Stimulated activated CD4-positive, alpha-beta T cell treated with anti-CD3 and anti-CD28 coated beads, Interleukin-4, amount 100 ng/mL, for 24 hours (primary cell): ENCODE results near the gene ANGPTL2.
"Not testable (repeated sequence)": the region's sequence is repeated elsewhere in the genome, so short reads cannot be mapped to it uniquely, and the experiment has no call there.

Experiments
- DNase-seq: peaks from one replicate; pipeline ENCODE4 v3.0.0-alpha.2; 2020

ANGPTL2 gene

GRCh38 chr9:127122176-127123063 is at the start of gene ANGPTL2:
Gene ANGPTL2, minus strand, starts transcription at chr9:127122635. Its CDS starts 13,904 bp downstream, at chr9:127108731.
- no peak for DNase-seq

GRCh38 chr9:127171348-127171747 is 48.9 kb upstream of the ANGPTL2 start:
- not testable (repeated sequence) for DNase-seq

- no peak for DNase-seq
Measured at GRCh38 chr9:127170652-127171051, 48.2 kb upstream of the ANGPTL2 start.

GRCh38 chr9:127170103-127170502 is 47.7 kb upstream of the ANGPTL2 start:
- DNase-seq, result no peak

GRCh38 chr9:127169575-127169883 is 47.1 kb upstream of the ANGPTL2 start:
- DNase-seq, result no peak

- no peak for DNase-seq
Measured at GRCh38 chr9:127168756-127169574, 46.5 kb upstream of the ANGPTL2 start.

GRCh38 chr9:127167560-127168326 is 45.3 kb upstream of the ANGPTL2 start:
- DNase-seq, result no peak

GRCh38 chr9:127166651-127167524 is 44.5 kb upstream of the ANGPTL2 start:
- DNase-seq, result no peak

GRCh38 chr9:127166111-127166510 is 43.7 kb upstream of the ANGPTL2 start:
- no peak for DNase-seq

- DNase-seq, result no peak
Measured at GRCh38 chr9:127165116-127165515, 42.7 kb upstream of the ANGPTL2 start.

GRCh38 chr9:127163409-127163808 is 41.0 kb upstream of the ANGPTL2 start:
- DNase-seq, result no peak

- no peak for DNase-seq
Measured at GRCh38 chr9:127162864-127163365, 40.5 kb upstream of the ANGPTL2 start.

GRCh38 chr9:127162046-127162863 is 39.8 kb upstream of the ANGPTL2 start:
- no peak for DNase-seq

- DNase-seq, result no peak
Measured at GRCh38 chr9:127161081-127161624, 38.7 kb upstream of the ANGPTL2 start.

- DNase-seq, result no peak
Measured at GRCh38 chr9:127159949-127160610, 37.6 kb upstream of the ANGPTL2 start.

- DNase-seq, result no peak
Measured at GRCh38 chr9:127159325-127159801, 36.9 kb upstream of the ANGPTL2 start.

- no peak for DNase-seq
Measured at GRCh38 chr9:127158786-127159324, 36.4 kb upstream of the ANGPTL2 start.

GRCh38 chr9:127155314-127155960 is 33.0 kb upstream of the ANGPTL2 start:
- DNase-seq, result no peak
